8988T (cell line): ENCODE results near the gene EFCAB11.

Experiments
- DNase-seq: peaks from one replicate; pipeline ENCODE4 v3.0.0; 2011

The EFCAB11 gene

GRCh38 chr14:89753828-89754412 lies 200.6 kb downstream of the EFCAB11 start:
- DNase-seq, result no peak

DNA sequence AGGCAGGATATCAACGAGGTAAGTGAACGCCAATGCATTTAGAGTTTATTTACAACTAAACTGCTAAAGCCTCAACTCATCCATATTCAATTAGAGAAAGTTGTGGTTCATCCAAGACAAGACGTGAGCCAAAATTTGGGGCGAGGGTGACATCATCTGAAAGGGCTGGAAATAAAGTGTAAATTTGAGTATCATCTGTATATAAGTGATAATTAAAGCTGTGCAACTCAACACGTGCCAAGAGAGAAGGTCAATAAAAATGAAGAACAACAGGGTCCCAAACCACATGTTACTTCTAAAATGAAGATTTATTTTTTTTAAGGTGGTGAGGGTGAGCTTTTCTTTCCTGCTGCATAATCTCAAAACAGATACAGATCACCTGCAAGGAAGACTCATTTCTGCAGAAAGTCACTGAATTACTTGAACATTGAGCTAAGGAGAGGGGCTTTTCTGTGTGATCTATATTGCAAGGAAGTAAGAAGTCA lies 203.6 kb downstream of the EFCAB11 start:
- no peak for DNase-seq

- DNase-seq, result no peak
These were observed 204.2 kb downstream of the EFCAB11 start for GRCh38 chr14:89750281-89750755.

DNA sequence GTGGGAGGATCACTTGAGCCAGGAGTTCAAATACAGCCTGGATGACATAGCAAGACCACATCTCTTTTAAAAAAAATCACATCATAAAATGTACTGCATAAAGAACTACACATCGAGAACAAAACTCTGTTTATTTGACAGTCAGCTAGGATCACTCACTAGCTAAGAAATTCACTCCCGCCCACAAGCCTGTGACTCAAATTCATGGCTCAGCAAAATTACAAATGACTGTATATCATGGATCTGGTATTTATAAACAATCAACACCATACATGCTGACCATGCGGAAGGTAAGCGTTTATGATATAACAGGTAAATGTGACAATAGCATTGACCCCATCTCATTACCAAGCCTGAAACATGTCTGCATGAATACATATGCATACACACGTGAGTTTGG lies 206.5 kb downstream of the EFCAB11 start:
- DNase-seq, result no peak

DNA sequence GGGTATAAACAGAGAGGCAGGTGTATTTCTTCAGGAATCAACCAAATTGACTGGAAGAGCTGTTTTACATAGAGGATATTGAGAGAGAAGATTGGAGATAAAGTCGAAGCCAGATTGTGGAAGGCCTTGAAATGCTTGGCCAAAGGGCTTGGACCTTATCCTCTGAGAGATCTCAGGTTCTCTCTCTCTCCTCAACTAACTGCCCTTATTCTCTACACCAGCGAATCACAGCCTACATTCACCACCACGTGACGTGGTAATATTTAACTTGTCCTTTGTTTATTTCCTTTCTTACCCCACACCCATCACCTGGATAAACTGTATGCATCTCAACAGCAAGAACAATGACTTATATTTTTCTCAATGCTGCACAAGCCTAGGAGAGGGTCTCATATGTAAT lies 207.4 kb downstream of the EFCAB11 start:
- DNase-seq, result no peak

GRCh38 chr14:89746654-89747053 lies 207.9 kb downstream of the EFCAB11 start:
- no peak for DNase-seq

DNA sequence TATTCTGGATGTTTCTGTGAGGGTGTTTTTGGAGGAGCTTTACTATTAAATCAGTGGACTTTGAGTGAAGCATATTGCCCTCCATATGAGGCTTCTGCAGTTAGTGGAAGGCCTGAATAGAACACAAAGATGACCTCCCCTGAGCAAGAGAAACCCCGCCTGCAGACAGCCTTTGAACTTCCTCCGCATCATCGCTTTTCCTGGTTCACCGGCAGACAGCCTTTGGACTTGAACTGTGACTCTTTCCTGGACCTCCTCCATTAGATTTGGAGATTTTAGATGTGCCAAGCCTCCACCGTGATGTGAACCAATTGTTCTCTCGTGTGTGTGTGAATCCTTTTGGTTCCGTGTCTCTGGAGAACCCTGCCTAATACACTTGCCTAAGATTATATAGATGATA lies 208.4 kb downstream of the EFCAB11 start:
- DNase-seq, result no peak
